Memory B cell (primary cell): ENCODE data around the gene CADM2.
"Not testable (repeated sequence)": the region's sequence is repeated elsewhere in the genome, so short reads cannot be mapped to it uniquely, and the experiment has no call there.

ENCODE experiments used
- ATAC-seq: fragments of 150-1000 bp; cut with Tn5 transposase; 2 replicates; pipeline ENCODE4 v1.10.0; 2021; ENCODE audit warnings: low read depth, mild to moderate bottlenecking, moderate library complexity
- DNase-seq, 2 donors: peaks; one replicate each; pipeline ENCODE4 v3.0.0; 2022; ENCODE audit warnings: low spot score in 2 of 2
- H3K27ac Mint-ChIP-seq: one replicate; pipeline ENCODE4 v1.8.0; 2022; ENCODE audit warnings: mild to moderate bottlenecking, moderate library complexity, mixed read lengths
- H3K27me3 Mint-ChIP-seq: one replicate; pipeline ENCODE4 v1.8.0; 2022; ENCODE audit warnings: mixed read lengths
- H3K36me3 Mint-ChIP-seq: one replicate; pipeline ENCODE4 v1.8.0; 2022; ENCODE audit warnings: mild to moderate bottlenecking, mixed read lengths
- H3K4me1 Mint-ChIP-seq: one replicate; pipeline ENCODE4 v1.8.0; 2022; ENCODE audit warnings: mixed read lengths
- H3K4me3 Mint-ChIP-seq: one replicate; pipeline ENCODE4 v1.8.0; 2022; ENCODE audit warnings: mild to moderate bottlenecking, moderate library complexity, mixed read lengths
- H3K9me3 Mint-ChIP-seq: one replicate; pipeline ENCODE4 v1.8.0; 2022; ENCODE audit warnings: mixed read lengths

CADM2 gene

GRCh38 chr3:84958495-84959469, at the start of gene CADM2:
TSS of gene CADM2 (plus strand) at chr3:84958989.
- H3K4me1 Mint-ChIP-seq, result peaks cover 14% of the 10 kb centered on the region
- H3K9me3 Mint-ChIP-seq, result peaks cover 2% of the 10 kb centered on the region
- H3K4me3 Mint-ChIP-seq, result peak within 1 kb of the TSS; percentile 61
- peaks cover 1% of the 10 kb centered on the region for H3K36me3 Mint-ChIP-seq
- H3K27me3 Mint-ChIP-seq, result peaks cover 16% of the 10 kb centered on the region
- H3K27ac Mint-ChIP-seq, result no peak within 1 kb of the TSS
- ATAC-seq (peak; percentile 93), DNase-seq (peak; percentile 39 to 45)

GRCh38 chr3:84918592-84918991, 40.2 kb upstream of the CADM2 start:
- H3K36me3 Mint-ChIP-seq, H3K27me3 Mint-ChIP-seq, DNase-seq, ATAC-seq, H3K4me1 Mint-ChIP-seq, H3K27ac Mint-ChIP-seq, H3K4me3 Mint-ChIP-seq: not testable (repeated sequence)
- H3K9me3 Mint-ChIP-seq, result peaks cover 11% of the 10 kb centered on the region

GRCh38 chr3:84922682-84923081, 36.1 kb upstream of the CADM2 start:
- DNase-seq (no peak), ATAC-seq (no peak)
- H3K9me3 Mint-ChIP-seq, result peaks cover 11% of the 10 kb centered on the region
- no peak overlapping the region for H3K27ac Mint-ChIP-seq
- no peaks in the 10 kb centered on the region for H3K4me1 Mint-ChIP-seq
- H3K4me3 Mint-ChIP-seq, result no peak overlapping the region
- H3K27me3 Mint-ChIP-seq, result no peaks in the 10 kb centered on the region
- no peaks in the 10 kb centered on the region for H3K36me3 Mint-ChIP-seq

GRCh38 chr3:84925571-84925970, 33.2 kb upstream of the CADM2 start:
- ATAC-seq, result no peak
- no peak overlapping the region for H3K4me3 Mint-ChIP-seq

GRCh38 chr3:84943379-84943778, 15.4 kb upstream of the CADM2 start:
- ATAC-seq, result no peak
- no peak overlapping the region for H3K27ac Mint-ChIP-seq
- H3K4me1 Mint-ChIP-seq, result no peaks in the 10 kb centered on the region
- no peaks in the 10 kb centered on the region for H3K36me3 Mint-ChIP-seq
- peaks cover 2% of the 10 kb centered on the region for H3K9me3 Mint-ChIP-seq
- no peak overlapping the region for H3K4me3 Mint-ChIP-seq
- no peaks in the 10 kb centered on the region for H3K27me3 Mint-ChIP-seq
- DNase-seq, result no peak

More at GRCh38 chr3:84925571-84925970, 33.2 kb upstream of the CADM2 start:
- H3K4me1 Mint-ChIP-seq, result no peaks in the 10 kb centered on the region
- no peaks in the 10 kb centered on the region for H3K36me3 Mint-ChIP-seq
- no peak overlapping the region for H3K27ac Mint-ChIP-seq
- peaks cover 12% of the 10 kb centered on the region for H3K9me3 Mint-ChIP-seq
- no peaks in the 10 kb centered on the region for H3K27me3 Mint-ChIP-seq
- no peak for DNase-seq

- ATAC-seq, result no peak
- Mint-ChIP-seq H3K27ac (no peak overlapping the region), H3K27me3 (no peaks in the 10 kb centered on the region), H3K36me3 (no peaks in the 10 kb centered on the region), H3K4me1 (no peaks in the 10 kb centered on the region), H3K9me3 (peaks cover 7% of the 10 kb centered on the region), H3K4me3 (no peak overlapping the region)
- DNase-seq, result no peak
Measured at GRCh38 chr3:84946240-84946639, 12.5 kb upstream of the CADM2 start.

DNA sequence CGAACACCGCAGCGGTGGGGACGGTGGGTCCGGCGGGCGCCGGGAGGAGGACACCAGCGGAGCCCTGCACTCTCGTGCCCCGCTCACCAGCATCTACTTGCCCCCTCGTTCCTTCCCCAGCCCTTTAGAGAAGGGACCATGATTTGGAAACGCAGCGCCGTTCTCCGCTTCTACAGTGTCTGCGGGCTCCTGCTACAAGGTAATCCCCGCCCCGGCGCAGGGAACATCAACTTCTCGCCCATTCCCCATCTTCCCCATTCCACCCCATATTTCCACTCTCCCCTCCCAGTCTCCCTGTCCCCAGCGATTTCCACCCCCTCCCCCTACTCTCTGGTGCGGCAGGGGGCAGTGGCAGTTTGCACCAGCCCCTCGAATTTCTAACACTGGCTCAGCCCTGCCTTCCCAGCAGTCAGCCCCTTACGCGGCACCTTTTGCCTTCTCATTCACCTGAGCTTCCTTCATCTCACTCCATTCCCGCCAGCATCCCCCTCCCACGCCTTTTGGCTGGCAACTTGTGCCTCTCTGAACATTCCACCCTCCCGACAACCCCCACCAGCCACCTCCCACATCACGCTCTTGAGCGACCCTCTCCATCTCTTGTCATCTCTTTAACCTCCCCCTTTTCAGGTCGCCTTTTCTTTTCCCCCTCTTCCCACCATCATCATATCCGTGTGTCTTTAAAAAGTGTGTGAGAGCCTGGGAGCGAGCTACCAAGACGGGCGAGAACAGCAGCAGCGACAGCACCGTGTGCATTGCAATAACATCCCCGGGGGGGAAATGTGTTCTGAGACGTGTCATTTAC, 882 bp downstream of the CADM2 start:
- peaks cover 1% of the 10 kb centered on the region for H3K36me3 Mint-ChIP-seq
- DNase-seq (no peak), ATAC-seq (no peak)
- peaks cover 2% of the 10 kb centered on the region for H3K9me3 Mint-ChIP-seq
- H3K4me3 Mint-ChIP-seq, result peak overlapping the region; percentile 61
- peaks cover 16% of the 10 kb centered on the region for H3K27me3 Mint-ChIP-seq
- H3K27ac Mint-ChIP-seq, result no peak overlapping the region
- H3K4me1 Mint-ChIP-seq, result peaks cover 14% of the 10 kb centered on the region

GRCh38 chr3:84960581-84960980, 1.8 kb downstream of the CADM2 start:
- Mint-ChIP-seq H3K4me1 (peaks cover 14% of the 10 kb centered on the region), H3K36me3 (peaks cover 1% of the 10 kb centered on the region), H3K27ac (no peak overlapping the region), H3K9me3 (peaks cover 2% of the 10 kb centered on the region), H3K4me3 (no peak overlapping the region), H3K27me3 (peaks cover 16% of the 10 kb centered on the region)
- ATAC-seq (no peak), DNase-seq (no peak)

GRCh38 chr3:84961011-84961410, 2.2 kb downstream of the CADM2 start:
- peaks cover 2% of the 10 kb centered on the region for H3K9me3 Mint-ChIP-seq
- H3K27me3 Mint-ChIP-seq, result peaks cover 16% of the 10 kb centered on the region
- H3K36me3 Mint-ChIP-seq, result peaks cover 1% of the 10 kb centered on the region
- ATAC-seq (no peak), DNase-seq (no peak)
- H3K4me1 Mint-ChIP-seq, result peaks cover 14% of the 10 kb centered on the region
- H3K27ac Mint-ChIP-seq, result no peak overlapping the region
- H3K4me3 Mint-ChIP-seq, result no peak overlapping the region

GRCh38 chr3:84961521-84962255, 2.9 kb downstream of the CADM2 start:
- Mint-ChIP-seq H3K4me1 (peaks cover 14% of the 10 kb centered on the region), H3K4me3 (no peak overlapping the region), H3K27me3 (peaks cover 16% of the 10 kb centered on the region), H3K36me3 (peaks cover 1% of the 10 kb centered on the region), H3K27ac (no peak overlapping the region), H3K9me3 (peaks cover 2% of the 10 kb centered on the region)
- DNase-seq (no peak), ATAC-seq (no peak)

DNA sequence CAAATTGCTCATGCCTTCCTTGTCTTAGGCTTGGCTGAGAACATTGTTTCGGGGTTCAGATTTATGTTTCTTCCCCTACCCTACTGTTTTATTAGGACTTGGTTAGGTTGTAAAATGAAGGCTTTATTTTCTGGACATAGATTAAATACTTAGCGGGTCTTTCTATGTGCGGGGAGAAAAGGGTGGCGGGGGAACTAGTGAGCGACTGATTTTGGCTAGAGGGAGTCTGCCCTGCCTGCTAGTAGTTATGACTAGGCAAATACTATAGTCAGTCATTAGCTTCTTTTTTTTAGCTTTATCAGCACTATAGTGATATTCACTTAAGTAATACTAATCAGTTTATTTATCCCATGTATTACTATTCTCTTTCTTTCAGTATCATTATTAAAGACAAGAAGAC, 3.6 kb downstream of the CADM2 start:
- DNase-seq (no peak), ATAC-seq (no peak)
- peaks cover 16% of the 10 kb centered on the region for H3K27me3 Mint-ChIP-seq
- H3K4me3 Mint-ChIP-seq, result no peak overlapping the region
- peaks cover 14% of the 10 kb centered on the region for H3K4me1 Mint-ChIP-seq
- peaks cover 2% of the 10 kb centered on the region for H3K9me3 Mint-ChIP-seq
- no peak overlapping the region for H3K27ac Mint-ChIP-seq
- H3K36me3 Mint-ChIP-seq, result peaks cover 1% of the 10 kb centered on the region

- ATAC-seq (no peak), DNase-seq (no peak)
- Mint-ChIP-seq H3K4me3 (no peak overlapping the region), H3K4me1 (peaks cover 14% of the 10 kb centered on the region), H3K9me3 (peaks cover 2% of the 10 kb centered on the region), H3K27me3 (peaks cover 16% of the 10 kb centered on the region), H3K36me3 (peaks cover 1% of the 10 kb centered on the region), H3K27ac (no peak overlapping the region)
Measured at GRCh38 chr3:84963137-84963536, 4.3 kb downstream of the CADM2 start.

GRCh38 chr3:84965141-84965540, 6.4 kb downstream of the CADM2 start:
- H3K36me3 Mint-ChIP-seq, result peaks cover 1% of the 10 kb centered on the region
- H3K27ac Mint-ChIP-seq, result no peak overlapping the region
- no peak for DNase-seq
- ATAC-seq, result peak; percentile 32
- no peak overlapping the region for H3K4me3 Mint-ChIP-seq
- peaks cover 6% of the 10 kb centered on the region for H3K27me3 Mint-ChIP-seq
- peaks cover 3% of the 10 kb centered on the region for H3K4me1 Mint-ChIP-seq
- no peaks in the 10 kb centered on the region for H3K9me3 Mint-ChIP-seq
